ENCODE data around the gene RCAN3.
A peak's percentile ranks its signal among the peaks of the same experiment; 100 is the strongest.

The RCAN3 gene

GRCh38 chr1:24578846-24579245 lies 76.2 kb downstream of the RCAN3 start:
- peaks cover 5% of the 10 kb centered on the region for H3K9me3 Mint-ChIP-seq
- H3K4me3 Mint-ChIP-seq, result no peak overlapping the region
- H3K4me1 Mint-ChIP-seq, result no peaks in the 10 kb centered on the region

GRCh38 chr1:24580756-24581155 lies 78.1 kb downstream of the RCAN3 start:
- no peak for DNase-seq
- H3K27me3 Mint-ChIP-seq (ENCODE audit: low read depth, poor library complexity), result peaks cover 14% of the 10 kb centered on the region
- H3K4me1 Mint-ChIP-seq, result no peaks in the 10 kb centered on the region
- H3K27ac Mint-ChIP-seq, result no peak overlapping the region
- peaks cover 5% of the 10 kb centered on the region for H3K9me3 Mint-ChIP-seq
- H3K4me3 Mint-ChIP-seq, result no peak overlapping the region
- no peak for TF ChIP-seq CTCF (IDR thresholded peaks at IDR 0.05)
- H3K36me3 Mint-ChIP-seq (ENCODE audit: low read depth), result no peaks in the 10 kb centered on the region

More at GRCh38 chr1:24578846-24579245, 76.2 kb downstream of the RCAN3 start:
- no peak for DNase-seq
- Mint-ChIP-seq H3K27me3 (ENCODE audit: low read depth, poor library complexity) (peaks cover 10% of the 10 kb centered on the region), H3K36me3 (ENCODE audit: low read depth) (no peaks in the 10 kb centered on the region), H3K27ac (no peak overlapping the region)
- TF ChIP-seq CTCF (IDR thresholded peaks at IDR 0.05), result no peak

GRCh38 chr1:24584171-24584647 lies 81.6 kb downstream of the RCAN3 start:
- no peak for DNase-seq
- TF ChIP-seq CTCF (IDR thresholded peaks at IDR 0.05), result no peak
- Mint-ChIP-seq H3K4me3 (no peak overlapping the region), H3K9me3 (peaks cover 5% of the 10 kb centered on the region), H3K27me3 (ENCODE audit: low read depth, poor library complexity) (peaks cover 23% of the 10 kb centered on the region), H3K36me3 (ENCODE audit: low read depth) (no peaks in the 10 kb centered on the region), H3K4me1 (no peaks in the 10 kb centered on the region), H3K27ac (no peak overlapping the region)

GRCh38 chr1:24586119-24586518 lies 83.5 kb downstream of the RCAN3 start:
- no peak for DNase-seq
- peaks cover 28% of the 10 kb centered on the region for H3K27me3 Mint-ChIP-seq (ENCODE audit: low read depth, poor library complexity)
- H3K4me1 Mint-ChIP-seq, result no peaks in the 10 kb centered on the region
- TF ChIP-seq CTCF (IDR thresholded peaks at IDR 0.05), result no peak
- H3K9me3 Mint-ChIP-seq, result peaks cover 5% of the 10 kb centered on the region
- H3K4me3 Mint-ChIP-seq, result no peak overlapping the region
- H3K36me3 Mint-ChIP-seq (ENCODE audit: low read depth), result no peaks in the 10 kb centered on the region
- no peak overlapping the region for H3K27ac Mint-ChIP-seq

GRCh38 chr1:24586970-24587820 lies 84.6 kb downstream of the RCAN3 start:
- Mint-ChIP-seq H3K4me3 (no peak overlapping the region), H3K9me3 (peaks cover 3% of the 10 kb centered on the region), H3K4me1 (no peaks in the 10 kb centered on the region), H3K27ac (no peak overlapping the region), H3K27me3 (ENCODE audit: low read depth, poor library complexity) (peaks cover 32% of the 10 kb centered on the region), H3K36me3 (ENCODE audit: low read depth) (no peaks in the 10 kb centered on the region)
- DNase-seq, result peak; percentile 30
- TF ChIP-seq CTCF (IDR thresholded peaks at IDR 0.05), result peak; percentile 78

GRCh38 chr1:24588573-24588972 lies 85.9 kb downstream of the RCAN3 start:
- Mint-ChIP-seq H3K4me1 (no peaks in the 10 kb centered on the region), H3K27ac (no peak overlapping the region), H3K4me3 (no peak overlapping the region), H3K9me3 (no peaks in the 10 kb centered on the region), H3K36me3 (ENCODE audit: low read depth) (no peaks in the 10 kb centered on the region), H3K27me3 (ENCODE audit: low read depth, poor library complexity) (peaks cover 36% of the 10 kb centered on the region)
- TF ChIP-seq CTCF (IDR thresholded peaks at IDR 0.05), result no peak
- no peak for DNase-seq

Data from nephron progenitor cell (in vitro differentiated cells).